H9 (cell line): ENCODE results near the gene TMCO2. TPM values are rescaled to one million over a fixed set of nuclear protein-coding genes. Genes with fewer than 3 reads are reported as not detected.

ENCODE experiments used
- DNase-seq: peaks from one replicate; pipeline ENCODE4 v3.0.0-alpha.2; 2017
- H2AFZ ChIP-seq: one replicate; pipeline ENCODE4 v1.6.1; 2013; ENCODE audit warnings: mild to moderate bottlenecking, low read length, control low read depth, moderate library complexity
- H2AK5ac ChIP-seq: 2 replicates; pipeline ENCODE4 v1.6.1; 2013; ENCODE audit warnings: low read length, control low read depth, mixed read lengths; ENCODE audit not compliant: insufficient read length
- H2BK120ac ChIP-seq: one replicate; pipeline ENCODE4 v1.6.1; 2013; ENCODE audit warnings: low read depth, mild to moderate bottlenecking, low read length, control low read depth, inconsistent platforms; ENCODE audit not compliant: poor library complexity, severe bottlenecking
- H2BK12ac ChIP-seq: 2 replicates; pipeline ENCODE4 v1.6.1; 2013; ENCODE audit warnings: low read length, control low read depth, mixed read lengths, low read depth; ENCODE audit not compliant: insufficient read length
- H2BK15ac ChIP-seq: 2 replicates; pipeline ENCODE4 v1.6.1; 2013; ENCODE audit warnings: low read depth, low read length, control low read depth
- H2BK20ac ChIP-seq: one replicate; pipeline ENCODE4 v1.6.1; 2013; ENCODE audit warnings: low read depth, mild to moderate bottlenecking, low read length, control low read depth, inconsistent platforms; ENCODE audit not compliant: poor library complexity, severe bottlenecking
- H2BK5ac ChIP-seq: 2 replicates; pipeline ENCODE4 v1.6.1; 2013; ENCODE audit warnings: low read length, control low read depth, mixed read lengths; ENCODE audit not compliant: insufficient read length
- H3K14ac ChIP-seq: 2 replicates; pipeline ENCODE4 v1.6.1; 2013; ENCODE audit warnings: low read length, control low read depth; ENCODE audit not compliant: insufficient read depth
- H3K18ac ChIP-seq: 2 replicates; pipeline ENCODE4 v1.6.1; 2013; ENCODE audit warnings: low read depth, mild to moderate bottlenecking, mixed read lengths, low read length, control low read depth; ENCODE audit not compliant: insufficient read length
- H3K23ac ChIP-seq: 2 replicates; pipeline ENCODE4 v1.6.1; 2013; ENCODE audit warnings: low read length, control low read depth, mixed read lengths, low read depth; ENCODE audit not compliant: insufficient read length
- H3K23me2 ChIP-seq: 2 replicates; pipeline ENCODE4 v1.6.1; 2013; ENCODE audit warnings: low read depth, mild to moderate bottlenecking, mixed read lengths, low read length, control low read depth; ENCODE audit not compliant: insufficient read length, poor library complexity, severe bottlenecking
- H3K27ac ChIP-seq: 2 replicates; pipeline ENCODE4 v1.5.1; 2013; ENCODE audit warnings: low read length, control low read depth, mixed read lengths, low read depth; ENCODE audit not compliant: insufficient read length
- H3K27me3 ChIP-seq: 2 replicates; pipeline ENCODE4 v1.6.1; 2013; ENCODE audit warnings: low read length, control low read depth, inconsistent platforms; ENCODE audit not compliant: insufficient read depth
- H3K4ac ChIP-seq: 2 replicates; pipeline ENCODE4 v1.6.1; 2013; ENCODE audit warnings: low read depth, mild to moderate bottlenecking, control low read depth, inconsistent platforms, low read length, moderate library complexity
- H3K4me1 ChIP-seq: 2 replicates; pipeline ENCODE4 v1.6.1; 2013; ENCODE audit warnings: low read length, control low read depth, inconsistent platforms; ENCODE audit not compliant: insufficient read depth
- H3K4me2 ChIP-seq: 2 replicates; pipeline ENCODE4 v1.6.1; 2013; ENCODE audit warnings: low read length, control low read depth, mixed read lengths; ENCODE audit not compliant: insufficient read length, insufficient read depth
- H3K56ac ChIP-seq: 2 replicates; pipeline ENCODE4 v1.6.1; 2013; ENCODE audit warnings: low read depth, mild to moderate bottlenecking, mixed read lengths, low read length, control low read depth; ENCODE audit not compliant: insufficient read length
- H3K79me1 ChIP-seq: 2 replicates; pipeline ENCODE4 v1.6.1; 2013; ENCODE audit warnings: low read depth, mild to moderate bottlenecking, moderate library complexity, low read length, control low read depth, inconsistent platforms; ENCODE audit not compliant: insufficient read depth, poor library complexity, severe bottlenecking
- H3K79me2 ChIP-seq: 2 replicates; pipeline ENCODE4 v1.6.1; 2013; ENCODE audit warnings: low read length, control low read depth, inconsistent platforms; ENCODE audit not compliant: insufficient read depth
- H3K9ac ChIP-seq: 2 replicates; pipeline ENCODE4 v1.6.1; 2013; ENCODE audit warnings: low read length, control low read depth, mixed read lengths; ENCODE audit not compliant: insufficient read length; ENCODE audit errors: extremely low read depth
- H3K9me3 ChIP-seq: one replicate; pipeline ENCODE4 v1.6.1; 2013; ENCODE audit warnings: low read depth, low read length, inconsistent platforms; ENCODE audit not compliant: control insufficient read depth
- H3T11ph ChIP-seq: one replicate; pipeline ENCODE4 v1.6.1; 2013; ENCODE audit warnings: mild to moderate bottlenecking, low read length, control low read depth, inconsistent platforms
- H4K20me1 ChIP-seq: one replicate; pipeline ENCODE4 v1.6.1; 2013; ENCODE audit not compliant: control insufficient read depth, insufficient read length, insufficient read depth
- H4K5ac ChIP-seq: 2 replicates; pipeline ENCODE4 v1.6.1; 2013; ENCODE audit warnings: low read depth, mild to moderate bottlenecking, mixed read lengths, low read length, control low read depth; ENCODE audit not compliant: insufficient read length
- H4K8ac ChIP-seq: replicated peaks from 2 replicates; pipeline ENCODE4 v1.6.1; 2013; ENCODE audit warnings: low read length, control low read depth, mixed read lengths, low read depth; ENCODE audit not compliant: insufficient read length
- H4K91ac ChIP-seq: 2 replicates; pipeline ENCODE4 v1.6.1; 2013; ENCODE audit warnings: low read depth, mild to moderate bottlenecking, moderate library complexity, mixed read lengths, low read length, control low read depth; ENCODE audit not compliant: insufficient read length
- H3K27ac Mint-ChIP-seq, 3 experiments: 2 replicates in 2 of 3; 3 replicates in 1 of 3; pipeline ENCODE4 v1.8.0; 2020 to 2021; ENCODE audit warnings: mixed read lengths in 3 of 3, mild to moderate bottlenecking in 1 of 3, moderate library complexity in 1 of 3
- H3K27me3 Mint-ChIP-seq: 2 replicates; pipeline ENCODE4 v1.8.0; 2021; ENCODE audit warnings: low read depth, mild to moderate bottlenecking, moderate library complexity, mixed read lengths
- H3K36me3 Mint-ChIP-seq, 3 experiments: 2 replicates in 2 of 3; 3 replicates in 1 of 3; pipeline ENCODE4 v1.8.0; 2020 to 2021; ENCODE audit warnings: low read depth in 3 of 3, mixed read lengths in 3 of 3; ENCODE audit not compliant: insufficient read depth in 1 of 3
- H3K4me1 Mint-ChIP-seq, 2 experiments: 2 replicates each; pipeline ENCODE4 v1.8.0; 2020; ENCODE audit warnings: mixed read lengths in 2 of 2
- H3K4me3 Mint-ChIP-seq, 2 experiments: 2 replicates in 1 of 2; 3 replicates in 1 of 2; pipeline ENCODE4 v1.8.0; 2020 to 2021; ENCODE audit warnings: mild to moderate bottlenecking in 2 of 2, mixed read lengths in 2 of 2, moderate library complexity in 1 of 2
- H3K9me3 Mint-ChIP-seq, 2 experiments: 2 replicates in 1 of 2; 3 replicates in 1 of 2; pipeline ENCODE4 v1.8.0; 2020; ENCODE audit warnings: mild to moderate bottlenecking in 2 of 2, mixed read lengths in 2 of 2, moderate library complexity in 1 of 2
- WGBS: extraction: QIAGEN DNeasy Blood & Tissue Kit; methylation state at CpG from one replicate; pipeline ENCODE4 v1.1.7; 2013; ENCODE audit warnings: missing lambda C conversion rate, low lambda C conversion rate, mixed read lengths; ENCODE audit not compliant: insufficient read length; ENCODE audit errors: extremely low coverage; 5-methylcytosine and 5-hydroxymethylcytosine counted together
- total RNA-seq: library from RNA; stranded (reverse); gene quantifications from 2 replicates; pipeline ENCODE4 v1.2.1, GENCODE V29; 2021
- TF ChIP-seq, protein P1 (sequence below): fragments of 200-600 bp; sonication (generic); conservative IDR thresholded peaks from 3 replicates; pipeline ENCODE4 v1.8.0; 2021; ENCODE audit warnings: antibody characterized with exemption, mild to moderate bottlenecking

TMCO2 gene
- total RNA-seq, 1 experiment from 2014 or later: not detected

DNA sequence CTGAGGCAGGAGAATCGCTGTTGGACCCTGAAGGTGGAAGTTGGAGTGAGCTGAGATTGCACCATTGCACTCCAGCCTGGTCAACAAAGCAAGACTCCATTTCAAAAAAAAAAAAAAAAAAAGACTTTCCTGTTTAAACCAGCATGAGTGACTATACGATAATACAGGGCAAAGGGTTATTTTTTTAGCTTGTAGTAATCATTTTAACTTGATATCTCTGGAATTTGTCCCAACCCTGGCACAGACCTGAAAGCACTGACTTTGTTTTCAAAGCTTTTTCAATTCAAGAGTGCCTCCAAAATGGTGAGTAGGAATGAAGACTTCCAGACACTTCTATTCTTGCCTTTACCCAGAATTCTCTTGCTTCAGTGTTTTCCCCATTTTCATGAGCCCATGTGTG lies 4.4 kb upstream of the TMCO2 start:
- Histone ChIP-seq H3K79me1 (no peaks in the 10 kb centered on the region), H3K14ac (no peak overlapping the region), H3K27me3 (peaks cover 2% of the 10 kb centered on the region; the same call in 1 of the 2 replicates), H3K9me3 (no peaks in the 10 kb centered on the region), H3K23me2 (no peaks in the 10 kb centered on the region), H3K4me2 (no peak overlapping the region), H3K18ac (no peak overlapping the region), H2BK5ac (no peak overlapping the region), H2AFZ (no peak overlapping the region), H2BK12ac (no peak overlapping the region), H3T11ph (no peak overlapping the region), H3K4ac (no peak overlapping the region), H2AK5ac (no peak overlapping the region), H2BK120ac (no peak overlapping the region), H3K79me2 (no peaks in the 10 kb centered on the region), H3K23ac (no peak overlapping the region), H4K8ac (no peak overlapping the region), H3K9ac (no peak overlapping the region), H4K5ac (no peak overlapping the region), H3K4me1 (no peaks in the 10 kb centered on the region), H3K56ac (no peak overlapping the region), H3K27ac (no peak overlapping the region), H2BK20ac (no peak overlapping the region), H4K20me1 (no peaks in the 10 kb centered on the region), H4K91ac (no peak overlapping the region), H2BK15ac (no peak overlapping the region)
- no CpG with 5 or more reads among the region's 2 CpGs for WGBS
- TF ChIP-seq, protein P1, sequence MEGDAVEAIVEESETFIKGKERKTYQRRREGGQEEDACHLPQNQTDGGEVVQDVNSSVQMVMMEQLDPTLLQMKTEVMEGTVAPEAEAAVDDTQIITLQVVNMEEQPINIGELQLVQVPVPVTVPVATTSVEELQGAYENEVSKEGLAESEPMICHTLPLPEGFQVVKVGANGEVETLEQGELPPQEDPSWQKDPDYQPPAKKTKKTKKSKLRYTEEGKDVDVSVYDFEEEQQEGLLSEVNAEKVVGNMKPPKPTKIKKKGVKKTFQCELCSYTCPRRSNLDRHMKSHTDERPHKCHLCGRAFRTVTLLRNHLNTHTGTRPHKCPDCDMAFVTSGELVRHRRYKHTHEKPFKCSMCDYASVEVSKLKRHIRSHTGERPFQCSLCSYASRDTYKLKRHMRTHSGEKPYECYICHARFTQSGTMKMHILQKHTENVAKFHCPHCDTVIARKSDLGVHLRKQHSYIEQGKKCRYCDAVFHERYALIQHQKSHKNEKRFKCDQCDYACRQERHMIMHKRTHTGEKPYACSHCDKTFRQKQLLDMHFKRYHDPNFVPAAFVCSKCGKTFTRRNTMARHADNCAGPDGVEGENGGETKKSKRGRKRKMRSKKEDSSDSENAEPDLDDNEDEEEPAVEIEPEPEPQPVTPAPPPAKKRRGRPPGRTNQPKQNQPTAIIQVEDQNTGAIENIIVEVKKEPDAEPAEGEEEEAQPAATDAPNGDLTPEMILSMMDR: no peak
- Mint-ChIP-seq H3K27me3 (no peaks in the 10 kb centered on the region; the same call in 1 of the 2 replicates), H3K36me3 (peaks cover 0 to 7% (median 2%) of the 10 kb centered on the region in 3 experiments; a peak in 4 of 7 replicates), H3K4me3 (no peak overlapping the region), H3K9me3 (no peaks in the 10 kb centered on the region), H3K27ac (peak overlapping the region in 1 of 3 experiments; percentile 31; a peak in 1 of 7 replicates), H3K4me1 (no peaks in the 10 kb centered on the region)
- DNase-seq: no peak
